GM19372 (cell line): ENCODE results near the gene PIK3R5.

Source experiments
- ATAC-seq: cut with Tn5 transposase; IDR thresholded peaks from one replicate; pipeline ENCODE4 v1.9.1; 2021; ENCODE audit warnings: mild to moderate bottlenecking, low read depth, moderate library complexity; ENCODE audit not compliant: unreplicated experiment

PIK3R5 gene

GRCh38 chr17:8925808-8926207, 39.7 kb downstream of the PIK3R5 start:
- ATAC-seq: no peak

GRCh38 chr17:8925141-8925540, 40.4 kb downstream of the PIK3R5 start:
- ATAC-seq: no peak

GRCh38 chr17:8924595-8924994, 40.9 kb downstream of the PIK3R5 start:
- no peak for ATAC-seq

- ATAC-seq: no peak
Observed at GRCh38 chr17:8923762-8924161, 41.7 kb downstream of the PIK3R5 start.

- ATAC-seq: no peak
Observed at GRCh38 chr17:8922928-8923327, 42.6 kb downstream of the PIK3R5 start.

GRCh38 chr17:8922451-8922850, 43.1 kb downstream of the PIK3R5 start:
- ATAC-seq: no peak

GRCh38 chr17:8921147-8921546, 44.4 kb downstream of the PIK3R5 start:
- ATAC-seq: no peak

- ATAC-seq: no peak
Observed at GRCh38 chr17:8918807-8919465, 46.6 kb downstream of the PIK3R5 start.

GRCh38 chr17:8916466-8916865, 49.0 kb downstream of the PIK3R5 start:
- ATAC-seq: no peak

GRCh38 chr17:8914554-8914953, 51.0 kb downstream of the PIK3R5 start:
- ATAC-seq: no peak

- no peak for ATAC-seq
Observed at GRCh38 chr17:8913879-8914278, 51.6 kb downstream of the PIK3R5 start.

- ATAC-seq: no peak
Observed at GRCh38 chr17:8913091-8913490, 52.4 kb downstream of the PIK3R5 start.

- ATAC-seq: no peak
Observed at GRCh38 chr17:8912084-8912981, 53.2 kb downstream of the PIK3R5 start.

GRCh38 chr17:8910969-8911604, 54.4 kb downstream of the PIK3R5 start:
- ATAC-seq: no peak

- ATAC-seq: no peak
Observed at GRCh38 chr17:8909586-8910270, 55.8 kb downstream of the PIK3R5 start.

GRCh38 chr17:8905331-8905730, 60.2 kb downstream of the PIK3R5 start:
- ATAC-seq: no peak

- no peak for ATAC-seq
Observed at GRCh38 chr17:8904686-8905085, 60.8 kb downstream of the PIK3R5 start.

- no peak for ATAC-seq
Observed at GRCh38 chr17:8904201-8904600, 61.3 kb downstream of the PIK3R5 start.

- ATAC-seq: no peak
Observed at GRCh38 chr17:8900626-8901585, 64.6 kb downstream of the PIK3R5 start.

- ATAC-seq: no peak
Observed at GRCh38 chr17:8900207-8900606, 65.3 kb downstream of the PIK3R5 start.
